Heart left ventricle (tissue), 13 donors: ENCODE measurements around the gene KIF5A.

Source experiments
- POLR2A ChIP-seq, 2 donors: fragments of 450-650 bp; IDR thresholded peaks; one replicate each; pipeline ENCODE4 v1.6.1; 2017; ENCODE audit warnings: antibody characterized with exemption in 2 of 2, mild to moderate bottlenecking in 2 of 2, moderate library complexity in 2 of 2
- TF ChIP-seq, protein P1 (sequence below), 12 donors: fragments of 200-600 bp; sonication (generic) in 4 of 12; IDR thresholded peaks; one replicate each; pipeline versions ENCODE4 v1.5.0 to v1.8.0; 2018 to 2022; ENCODE audit warnings: antibody characterized with exemption in 12 of 12, mild to moderate bottlenecking in 5 of 12
- donor health status: ischemic (EF 13 %, LVEDD 7.1; RV severe dilation, severe dysfunction).
- donor health status: DM: no; HTN: yes; CAD: no.
- donor health status: DM: no; HTN: no; CAD: no.
- donor health status: ischemic (EF 25% LVEDD 6.9; RV normal size, moderate dysfunction).
- donor health status: ischemic (EF 25% LVEDD 5.7; RV mildly dilated, moderate dysfunction).
- donor health status: ischemic (EF 35%, LVEDD 5.7; RV mildly dilated, moderate dysfunction).
- donor health status: nonischemic (EF 11% LVEDD 7.7; RV severe dilation, severe dysfunction).
- donor health status: DM: yes; HTN: yes; CAD: no.
- donor health status: PGD.
- donor health status: ischemic (EF 29% LVEDD 5.4; RV normal size, mild dysfunction).
- donor health status: nonischemic (EF 23%, LVEDD 6.1; RV moderate dilation, normal function).

DNA sequence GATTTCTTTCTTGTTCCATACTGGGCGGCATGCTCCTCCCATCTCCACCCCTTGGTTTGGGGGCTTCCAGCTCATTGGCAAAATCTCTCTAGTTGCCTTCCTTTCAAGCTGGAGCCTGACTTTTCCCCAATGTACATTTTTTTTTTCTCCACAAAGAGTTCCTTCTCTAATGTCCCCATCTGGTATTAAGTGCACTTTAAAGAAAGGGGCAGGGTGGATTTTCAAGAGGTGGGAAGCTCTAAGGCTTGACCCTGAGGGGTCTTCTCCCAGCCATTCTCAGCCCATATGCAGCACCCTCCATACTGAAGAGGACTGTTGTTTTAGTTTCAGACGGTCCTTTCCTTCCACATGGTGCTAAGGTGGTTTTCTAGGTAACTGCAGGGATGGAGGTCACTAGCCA is 35.3 kb downstream of the KIF5A start:
- no peak for TF ChIP-seq POLR2A (IDR thresholded peaks at IDR 0.05)
- TF ChIP-seq, protein P1, sequence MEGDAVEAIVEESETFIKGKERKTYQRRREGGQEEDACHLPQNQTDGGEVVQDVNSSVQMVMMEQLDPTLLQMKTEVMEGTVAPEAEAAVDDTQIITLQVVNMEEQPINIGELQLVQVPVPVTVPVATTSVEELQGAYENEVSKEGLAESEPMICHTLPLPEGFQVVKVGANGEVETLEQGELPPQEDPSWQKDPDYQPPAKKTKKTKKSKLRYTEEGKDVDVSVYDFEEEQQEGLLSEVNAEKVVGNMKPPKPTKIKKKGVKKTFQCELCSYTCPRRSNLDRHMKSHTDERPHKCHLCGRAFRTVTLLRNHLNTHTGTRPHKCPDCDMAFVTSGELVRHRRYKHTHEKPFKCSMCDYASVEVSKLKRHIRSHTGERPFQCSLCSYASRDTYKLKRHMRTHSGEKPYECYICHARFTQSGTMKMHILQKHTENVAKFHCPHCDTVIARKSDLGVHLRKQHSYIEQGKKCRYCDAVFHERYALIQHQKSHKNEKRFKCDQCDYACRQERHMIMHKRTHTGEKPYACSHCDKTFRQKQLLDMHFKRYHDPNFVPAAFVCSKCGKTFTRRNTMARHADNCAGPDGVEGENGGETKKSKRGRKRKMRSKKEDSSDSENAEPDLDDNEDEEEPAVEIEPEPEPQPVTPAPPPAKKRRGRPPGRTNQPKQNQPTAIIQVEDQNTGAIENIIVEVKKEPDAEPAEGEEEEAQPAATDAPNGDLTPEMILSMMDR (IDR thresholded peaks at IDR 0.05): no peak
